GM13977 (cell line): ENCODE measurements around the gene PCDHB2.

Experiments
- DNase-seq: peaks from one replicate; pipeline ENCODE4 v3.0.0; 2012; ENCODE audit warnings: low spot score
- CTCF ChIP-seq: IDR thresholded peaks from 2 replicates; pipeline ENCODE4 v1.5.1; 2012; ENCODE audit warnings: mild to moderate bottlenecking, control low read depth; ENCODE audit not compliant: insufficient read depth; ENCODE audit errors: extremely low read depth, missing control alignments
- in situ Hi-C: fragments of 300-500 bp; cut with MboI; formaldehyde crosslinking; loops from one replicate; pipeline ENCODE4 v1.12.0; 2022; ENCODE audit warnings: low sequenced_read_pairs, low pct_unique_long_range_greater_than_20kb, mixed read lengths, inconsistent platforms; ENCODE audit not compliant: unreplicated experiment

Gene PCDHB2

GRCh38 chr5:141094481-141095262, at the start of gene PCDHB2:
Gene PCDHB2, plus strand, starts transcription at chr5:141094615. Its CDS starts 176 bp downstream, at chr5:141094791.
- in situ Hi-C loops = no loop called here
- peak; percentile 8 for TF ChIP-seq CTCF
- DNase-seq = no peak

GRCh38 chr5:141050622-141051520, 43.5 kb upstream of the PCDHB2 start, which contains the start of gene PCDHB1:
Gene PCDHB1, plus strand, starts transcription at chr5:141051374. Its CDS starts 97 bp downstream, at chr5:141051471.
- in situ Hi-C loops = no loop called here
- no peak for DNase-seq
- no peak for TF ChIP-seq CTCF

- TF ChIP-seq CTCF = no peak
- in situ Hi-C loops = no loop called here
- no peak for DNase-seq
These were observed 42.9 kb upstream of the PCDHB2 start for GRCh38 chr5:141051521-141051866.

GRCh38 chr5:141077826-141078225, 16.6 kb upstream of the PCDHB2 start:
- TF ChIP-seq CTCF = no peak
- in situ Hi-C loops = no loop called here
- DNase-seq = no peak

GRCh38 chr5:141082228-141082627, 12.2 kb upstream of the PCDHB2 start:
- in situ Hi-C loops = no loop called here

GRCh38 chr5:141084487-141084989, 9.9 kb upstream of the PCDHB2 start:
- in situ Hi-C loops = no loop called here
- TF ChIP-seq CTCF = peak; percentile 6
- DNase-seq = no peak

More at GRCh38 chr5:141082228-141082627, 12.2 kb upstream of the PCDHB2 start:
- no peak for DNase-seq
- TF ChIP-seq CTCF = no peak
